Skeletal muscle satellite cell (primary cell): Measurements from ENCODE around the gene ABCA3.

Source experiments
- H3K27me3 ChIP-seq: 2 replicates; pipeline ENCODE4 v1.7.0; 2013; ENCODE audit warnings: low read length; ENCODE audit not compliant: control insufficient read depth, insufficient read depth
- H3K36me3 ChIP-seq: 2 replicates; pipeline ENCODE4 v1.7.0; 2013; ENCODE audit warnings: mild to moderate bottlenecking, control low read depth, low read length; ENCODE audit not compliant: insufficient read depth
- H3K4me1 ChIP-seq: 2 replicates; pipeline ENCODE4 v1.7.0; 2013; ENCODE audit warnings: low read length; ENCODE audit not compliant: control insufficient read depth, insufficient read depth
- H3K4me2 ChIP-seq: 2 replicates; pipeline ENCODE4 v1.7.0; 2013; ENCODE audit warnings: mild to moderate bottlenecking, low read length
- H3K4me3 ChIP-seq: 2 replicates; pipeline ENCODE4 v1.7.0; 2013; ENCODE audit warnings: low read length
- H3K9ac ChIP-seq: 2 replicates; pipeline ENCODE4 v1.7.0; 2013; ENCODE audit warnings: mild to moderate bottlenecking, low read depth, low read length, moderate library complexity
- H3K9me3 ChIP-seq: replicated peaks from 2 replicates; pipeline ENCODE4 v1.7.0; 2013; ENCODE audit warnings: mild to moderate bottlenecking, control low read depth, low read length

ABCA3 gene

GRCh38 chr16:2328428-2328827, 12.1 kb downstream of the ABCA3 start:
- Histone ChIP-seq H3K4me1 (no peaks in the 10 kb centered on the region), H3K27me3 (peaks cover 47% of the 10 kb centered on the region), H3K36me3 (no peaks in the 10 kb centered on the region), H3K4me2 (no peak overlapping the region), H3K4me3 (no peak overlapping the region), H3K9me3 (no peaks in the 10 kb centered on the region), H3K9ac (no peak overlapping the region)

- Histone ChIP-seq H3K9ac (no peak overlapping the region), H3K27me3 (peaks cover 29% of the 10 kb centered on the region), H3K4me1 (no peaks in the 10 kb centered on the region), H3K4me2 (no peak overlapping the region), H3K9me3 (no peaks in the 10 kb centered on the region), H3K36me3 (no peaks in the 10 kb centered on the region), H3K4me3 (no peak overlapping the region)
Measured at GRCh38 chr16:2326191-2326590, 14.3 kb downstream of the ABCA3 start.

- no peak overlapping the region for H3K4me3 ChIP-seq
- no peaks in the 10 kb centered on the region for H3K4me1 ChIP-seq
- H3K4me2 ChIP-seq, result no peak overlapping the region
- no peaks in the 10 kb centered on the region for H3K9me3 ChIP-seq
- peaks cover 33% of the 10 kb centered on the region for H3K27me3 ChIP-seq
- H3K9ac ChIP-seq, result no peak overlapping the region
- no peaks in the 10 kb centered on the region for H3K36me3 ChIP-seq
Measured at GRCh38 chr16:2325791-2326190, 14.7 kb downstream of the ABCA3 start.

- Histone ChIP-seq H3K4me3 (no peak overlapping the region), H3K9me3 (no peaks in the 10 kb centered on the region), H3K9ac (no peak overlapping the region), H3K27me3 (peaks cover 35% of the 10 kb centered on the region), H3K4me1 (no peaks in the 10 kb centered on the region), H3K4me2 (no peak overlapping the region), H3K36me3 (no peaks in the 10 kb centered on the region)
Measured at GRCh38 chr16:2325181-2325580, 15.3 kb downstream of the ABCA3 start.

GRCh38 chr16:2324296-2324859, 16.1 kb downstream of the ABCA3 start:
- Histone ChIP-seq H3K9me3 (no peaks in the 10 kb centered on the region), H3K36me3 (no peaks in the 10 kb centered on the region), H3K4me3 (no peak overlapping the region), H3K9ac (no peak overlapping the region), H3K4me2 (no peak overlapping the region), H3K4me1 (no peaks in the 10 kb centered on the region), H3K27me3 (peaks cover 32% of the 10 kb centered on the region)

DNA sequence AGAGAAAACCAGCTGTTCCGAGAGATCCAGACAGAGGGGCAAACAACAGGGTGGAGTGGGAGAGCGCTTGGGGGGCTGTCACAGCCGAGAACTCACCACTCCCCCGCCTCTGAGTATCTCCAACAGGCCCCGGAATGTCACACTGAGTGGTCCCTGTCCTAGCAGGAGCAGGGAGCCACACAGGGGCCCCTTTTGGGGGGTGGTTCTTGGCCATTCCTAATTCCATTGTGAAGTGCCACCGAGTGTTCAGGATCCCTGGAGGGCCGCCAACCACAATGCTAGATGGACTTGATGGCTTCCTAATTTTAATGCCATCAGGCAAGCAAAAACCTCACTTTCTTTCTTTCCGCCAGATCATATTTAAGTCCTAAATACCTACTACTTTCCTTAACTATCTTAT, 16.8 kb downstream of the ABCA3 start:
- Histone ChIP-seq H3K9ac (no peak overlapping the region), H3K4me3 (no peak overlapping the region), H3K36me3 (no peaks in the 10 kb centered on the region), H3K27me3 (peaks cover 32% of the 10 kb centered on the region), H3K4me1 (no peaks in the 10 kb centered on the region), H3K4me2 (no peak overlapping the region), H3K9me3 (no peaks in the 10 kb centered on the region)

DNA sequence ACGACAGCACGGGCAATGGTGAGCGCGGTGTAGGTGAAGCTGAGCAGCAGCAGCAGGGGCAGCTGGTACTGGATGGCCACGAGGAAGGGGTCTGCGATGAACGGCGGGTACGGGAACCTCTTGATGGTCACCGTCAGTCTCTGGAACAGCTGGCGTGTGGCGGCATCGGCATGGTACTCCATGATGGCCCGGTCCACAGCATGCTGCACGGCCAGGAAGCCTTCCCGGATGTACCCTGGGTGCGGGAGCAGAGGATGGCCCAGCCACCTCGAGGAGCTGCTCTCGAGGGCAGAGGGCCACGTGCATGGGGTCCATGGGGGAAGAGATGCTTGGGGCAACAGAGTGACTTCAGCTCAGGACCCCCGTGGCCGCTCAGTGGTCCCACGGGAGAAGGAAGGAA, 20.9 kb downstream of the ABCA3 start:
- Histone ChIP-seq H3K4me2 (no peak overlapping the region), H3K4me3 (no peak overlapping the region), H3K9me3 (no peaks in the 10 kb centered on the region), H3K36me3 (no peaks in the 10 kb centered on the region), H3K27me3 (peaks cover 26% of the 10 kb centered on the region), H3K9ac (no peak overlapping the region), H3K4me1 (no peaks in the 10 kb centered on the region)

DNA sequence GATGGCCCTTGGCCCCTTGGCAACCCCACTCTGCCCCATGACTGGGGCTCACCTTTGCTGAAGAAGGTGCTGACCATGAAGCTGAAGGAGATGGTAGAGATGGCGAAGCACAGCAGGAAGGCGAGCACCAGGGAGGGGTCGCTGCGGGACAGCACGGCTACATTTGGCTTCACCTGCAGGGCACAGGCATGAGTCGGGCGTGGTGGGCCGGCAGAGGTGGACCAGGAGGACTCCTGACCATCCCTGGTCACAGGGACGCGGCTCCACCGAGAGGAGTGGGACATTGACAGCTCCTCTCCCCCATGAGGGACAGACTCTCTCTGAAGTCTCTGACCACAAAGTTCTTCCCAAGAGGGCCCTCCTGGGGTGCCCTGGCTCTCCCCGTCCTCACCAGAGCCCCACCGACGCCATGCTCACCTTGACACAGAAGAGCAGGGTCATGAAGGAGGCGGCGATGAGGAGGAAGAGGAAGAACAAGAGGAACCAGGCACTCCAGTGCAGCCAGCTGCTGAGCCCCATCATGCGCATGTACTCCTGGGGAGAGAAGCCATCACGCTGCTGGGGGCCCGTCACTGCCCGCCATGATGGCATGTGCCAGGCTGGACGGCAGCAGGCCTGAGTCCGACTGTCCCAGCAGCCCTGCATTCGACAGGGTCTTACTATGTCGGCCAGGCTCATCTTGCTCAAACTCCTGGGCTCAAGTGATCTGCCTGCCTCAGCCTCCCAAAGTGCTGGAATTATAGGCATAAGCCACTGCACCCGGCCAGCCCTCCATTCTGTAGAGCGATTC, 23.1 kb downstream of the ABCA3 start:
- H3K27me3 ChIP-seq, result peaks cover 25% of the 10 kb centered on the region
- H3K4me1 ChIP-seq, result no peaks in the 10 kb centered on the region
- H3K4me2 ChIP-seq, result no peak overlapping the region
- no peaks in the 10 kb centered on the region for H3K36me3 ChIP-seq
- no peak overlapping the region for H3K4me3 ChIP-seq
- H3K9me3 ChIP-seq, result no peaks in the 10 kb centered on the region
- H3K9ac ChIP-seq, result no peak overlapping the region

DNA sequence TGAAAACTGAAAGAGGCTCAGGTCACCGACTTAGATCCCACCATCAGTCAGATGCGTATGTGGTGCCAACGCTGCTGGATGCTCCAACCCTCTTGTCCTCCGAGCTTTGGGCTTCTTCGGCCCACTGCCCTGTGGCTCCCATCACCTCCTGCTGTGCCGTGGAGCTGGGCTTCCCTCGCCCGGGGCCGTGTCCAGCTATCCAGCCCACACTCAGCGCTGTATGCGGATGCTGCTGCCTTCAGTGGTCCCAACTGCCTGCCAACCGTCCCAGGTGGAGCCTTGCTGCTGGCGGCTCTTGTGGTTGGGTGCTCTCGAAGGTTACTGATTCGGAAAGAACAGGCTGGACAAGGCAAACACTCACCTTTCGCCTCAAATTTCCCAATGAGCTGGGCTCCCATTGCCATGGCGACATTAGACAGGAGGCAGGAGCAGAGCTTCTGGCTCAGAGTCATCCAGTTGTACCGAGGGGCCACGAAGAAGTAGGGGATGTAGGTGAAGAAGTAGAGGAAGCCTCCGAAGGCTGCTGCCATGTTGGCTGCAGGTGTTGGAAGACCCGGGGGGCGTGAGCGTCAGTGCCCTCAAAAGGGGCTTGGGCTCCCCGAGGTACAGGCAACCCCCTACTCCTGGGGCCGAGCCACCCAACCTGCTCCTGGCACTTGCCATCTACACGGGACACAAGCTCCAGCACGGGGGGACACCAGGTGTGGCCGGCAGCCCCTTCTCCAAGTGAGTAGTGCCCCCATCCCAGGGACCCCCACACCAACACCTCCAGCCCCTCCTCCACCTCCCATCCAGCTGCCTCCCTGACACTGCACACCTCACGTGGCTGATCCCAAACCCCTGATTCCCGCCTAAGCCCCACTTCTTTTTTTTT, 32.2 kb downstream of the ABCA3 start:
- no peak overlapping the region for H3K4me2 ChIP-seq
- no peak overlapping the region for H3K4me3 ChIP-seq
- no peaks in the 10 kb centered on the region for H3K27me3 ChIP-seq
- no peaks in the 10 kb centered on the region for H3K36me3 ChIP-seq
- no peaks in the 10 kb centered on the region for H3K9me3 ChIP-seq
- H3K4me1 ChIP-seq, result no peaks in the 10 kb centered on the region
- H3K9ac ChIP-seq, result no peak overlapping the region

- H3K4me3 ChIP-seq, result no peak overlapping the region
- H3K9me3 ChIP-seq, result no peaks in the 10 kb centered on the region
- H3K27me3 ChIP-seq, result peaks cover 9% of the 10 kb centered on the region
- no peak overlapping the region for H3K9ac ChIP-seq
- no peak overlapping the region for H3K4me2 ChIP-seq
- no peaks in the 10 kb centered on the region for H3K36me3 ChIP-seq
- H3K4me1 ChIP-seq, result no peaks in the 10 kb centered on the region
Measured at GRCh38 chr16:2299915-2300192, 40.7 kb downstream of the ABCA3 start.

GRCh38 chr16:2299121-2299914, 41.2 kb downstream of the ABCA3 start:
- H3K4me2 ChIP-seq, result no peak overlapping the region
- H3K27me3 ChIP-seq, result peaks cover 9% of the 10 kb centered on the region
- H3K4me3 ChIP-seq, result no peak overlapping the region
- H3K9ac ChIP-seq, result no peak overlapping the region
- H3K9me3 ChIP-seq, result no peaks in the 10 kb centered on the region
- H3K36me3 ChIP-seq, result no peaks in the 10 kb centered on the region
- H3K4me1 ChIP-seq, result no peaks in the 10 kb centered on the region
